ENCODE data around the gene EFCAB9.

DNA sequence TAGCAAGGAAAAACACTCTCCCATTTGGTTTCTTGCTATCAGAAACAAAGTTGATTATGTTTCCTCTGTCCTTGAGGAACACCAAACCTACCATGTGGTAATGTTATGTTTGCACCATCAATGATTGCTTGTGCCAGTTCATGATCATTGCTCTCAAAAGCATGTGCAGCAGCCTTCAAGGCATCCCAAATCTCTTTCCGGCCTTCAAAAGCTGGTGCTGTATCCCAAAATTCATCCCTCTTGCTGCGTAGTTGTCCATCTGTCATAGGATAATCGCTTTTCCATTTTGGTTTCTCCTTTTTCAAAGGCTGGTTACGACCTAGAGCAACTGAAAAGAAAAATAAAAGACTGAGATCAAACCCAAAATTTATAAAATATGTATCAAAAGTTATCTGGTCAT is 40.1 kb downstream of the EFCAB9 start:
- TF ChIP-seq, protein P1, sequence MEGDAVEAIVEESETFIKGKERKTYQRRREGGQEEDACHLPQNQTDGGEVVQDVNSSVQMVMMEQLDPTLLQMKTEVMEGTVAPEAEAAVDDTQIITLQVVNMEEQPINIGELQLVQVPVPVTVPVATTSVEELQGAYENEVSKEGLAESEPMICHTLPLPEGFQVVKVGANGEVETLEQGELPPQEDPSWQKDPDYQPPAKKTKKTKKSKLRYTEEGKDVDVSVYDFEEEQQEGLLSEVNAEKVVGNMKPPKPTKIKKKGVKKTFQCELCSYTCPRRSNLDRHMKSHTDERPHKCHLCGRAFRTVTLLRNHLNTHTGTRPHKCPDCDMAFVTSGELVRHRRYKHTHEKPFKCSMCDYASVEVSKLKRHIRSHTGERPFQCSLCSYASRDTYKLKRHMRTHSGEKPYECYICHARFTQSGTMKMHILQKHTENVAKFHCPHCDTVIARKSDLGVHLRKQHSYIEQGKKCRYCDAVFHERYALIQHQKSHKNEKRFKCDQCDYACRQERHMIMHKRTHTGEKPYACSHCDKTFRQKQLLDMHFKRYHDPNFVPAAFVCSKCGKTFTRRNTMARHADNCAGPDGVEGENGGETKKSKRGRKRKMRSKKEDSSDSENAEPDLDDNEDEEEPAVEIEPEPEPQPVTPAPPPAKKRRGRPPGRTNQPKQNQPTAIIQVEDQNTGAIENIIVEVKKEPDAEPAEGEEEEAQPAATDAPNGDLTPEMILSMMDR (IDR thresholded peaks at IDR 0.05) = no peak
- TF ChIP-seq POLR2A (IDR thresholded peaks at IDR 0.05) = no peak
